SU-DHL-6 (cell line): ENCODE results near the gene IL20RB.
A peak's percentile ranks its signal among the peaks of the same experiment; 100 is the strongest.

Source experiments
- H2AFZ ChIP-seq: fragments of 200-600 bp; sonication (generic); 2 replicates; pipeline ENCODE4 v1.6.1; 2014; ENCODE audit warnings: low read depth, mild to moderate bottlenecking, moderate library complexity, mixed read lengths, antibody characterized with exemption, low read length; ENCODE audit not compliant: severe bottlenecking
- H3F3A ChIP-seq: fragments of 200-600 bp; shearing (Covaris generic); 2 replicates; pipeline ENCODE4 v1.6.0; 2016; ENCODE audit warnings: antibody characterized with exemption, mild to moderate bottlenecking; ENCODE audit not compliant: insufficient read depth
- H3K27ac ChIP-seq: fragments of 200-600 bp; sonication (generic); 2 replicates; pipeline ENCODE4 v1.5.1; 2016; ENCODE audit warnings: low read depth, mild to moderate bottlenecking, low read length, moderate library complexity, mixed read lengths
- H3K27me3 ChIP-seq: fragments of 200-600 bp; sonication (generic), shearing (Covaris generic); 2 replicates; pipeline ENCODE4 v1.6.0; 2014; ENCODE audit warnings: mild to moderate bottlenecking, low read length
- H3K36me3 ChIP-seq: fragments of 200-600 bp; sonication (generic); 2 replicates; pipeline ENCODE4 v1.6.1; 2014; ENCODE audit warnings: mild to moderate bottlenecking, low read length, mixed read lengths
- H3K4me2 ChIP-seq: fragments of 300-600, 200-600 bp; shearing (Covaris generic), sonication (generic); 2 replicates; pipeline ENCODE4 v1.6.0; 2014; ENCODE audit warnings: low read length, low read depth, mild to moderate bottlenecking; ENCODE audit not compliant: poor library complexity, severe bottlenecking
- H3K4me3 ChIP-seq: fragments of 200-600 bp; sonication (generic); 2 replicates; pipeline ENCODE4 v1.5.1; 2014; ENCODE audit warnings: antibody characterized with exemption, low read length, mild to moderate bottlenecking, mixed read lengths; ENCODE audit not compliant: insufficient read depth, poor library complexity, severe bottlenecking
- H3K79me2 ChIP-seq: fragments of 200-600 bp; sonication (generic); 2 replicates; pipeline ENCODE4 v1.6.1; 2014; ENCODE audit warnings: mild to moderate bottlenecking, low read length, moderate library complexity; ENCODE audit not compliant: insufficient read depth
- H3K9ac ChIP-seq: fragments of 200-600 bp; sonication (generic); 2 replicates; pipeline ENCODE4 v1.7.0; 2014; ENCODE audit warnings: mild to moderate bottlenecking, low read length
- H3K9me2 ChIP-seq: fragments of 200-600 bp; sonication (generic); replicated peaks from 2 replicates; pipeline ENCODE4 v1.6.1; 2014; ENCODE audit warnings: low read length; ENCODE audit not compliant: insufficient read depth
- H3K9me3 ChIP-seq: fragments of 200-600 bp; sonication (generic); 2 replicates; pipeline ENCODE4 v1.6.1; 2014; ENCODE audit warnings: low read length, mixed read lengths; ENCODE audit not compliant: insufficient read depth
- H4K20me1 ChIP-seq: fragments of 200-600 bp; sonication (generic); 2 replicates; pipeline ENCODE4 v1.6.1; 2014; ENCODE audit warnings: low read depth, mild to moderate bottlenecking, antibody characterized with exemption, low read length, moderate library complexity, mixed read lengths
- CTCF ChIP-seq: fragments of 200-600 bp; sonication (generic); IDR thresholded peaks from one replicate; pipeline ENCODE4 v1.5.1; 2017; ENCODE audit warnings: antibody characterized with exemption, mild to moderate bottlenecking, low read length, moderate library complexity; ENCODE audit not compliant: insufficient read depth, poor library complexity, severe bottlenecking
- EZH2phosphoT487 ChIP-seq: fragments of 200-600 bp; sonication (generic), shearing (Covaris generic); conservative IDR thresholded peaks from 2 replicates; pipeline ENCODE4 v1.6.1; 2018; ENCODE audit warnings: mild to moderate bottlenecking, antibody characterized with exemption, low read length, moderate library complexity, mixed read lengths

IL20RB gene, protein sequence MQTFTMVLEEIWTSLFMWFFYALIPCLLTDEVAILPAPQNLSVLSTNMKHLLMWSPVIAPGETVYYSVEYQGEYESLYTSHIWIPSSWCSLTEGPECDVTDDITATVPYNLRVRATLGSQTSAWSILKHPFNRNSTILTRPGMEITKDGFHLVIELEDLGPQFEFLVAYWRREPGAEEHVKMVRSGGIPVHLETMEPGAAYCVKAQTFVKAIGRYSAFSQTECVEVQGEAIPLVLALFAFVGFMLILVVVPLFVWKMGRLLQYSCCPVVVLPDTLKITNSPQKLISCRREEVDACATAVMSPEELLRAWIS

DNA sequence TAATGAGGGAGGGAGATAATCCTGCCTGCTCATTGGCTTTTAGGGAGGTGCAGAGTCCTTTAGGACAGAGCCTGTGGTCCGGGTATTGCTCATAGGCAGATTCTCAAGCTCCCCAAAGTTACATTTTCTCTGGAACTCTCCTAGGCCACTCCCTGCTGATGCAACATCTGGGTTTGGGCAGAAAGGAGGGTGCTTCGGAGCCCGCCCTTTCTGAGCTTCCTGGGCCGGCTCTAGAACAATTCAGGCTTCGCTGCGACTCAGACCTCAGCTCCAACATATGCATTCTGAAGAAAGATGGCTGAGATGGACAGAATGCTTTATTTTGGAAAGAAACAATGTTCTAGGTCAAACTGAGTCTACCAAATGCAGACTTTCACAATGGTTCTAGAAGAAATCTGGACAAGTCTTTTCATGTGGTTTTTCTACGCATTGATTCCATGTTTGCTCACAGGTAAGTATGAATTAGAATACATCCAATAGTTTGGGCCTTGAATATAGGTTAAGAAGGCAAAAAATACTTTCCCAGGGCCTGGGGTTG lies at the start of gene IL20RB:
Gene IL20RB, plus strand, starts transcription at position 233 of the 538 bp plus-strand sequence. Its CDS starts 131 bp downstream, at position 364.
- Histone ChIP-seq H3K4me3 (no peak within 1 kb of the TSS), H3K4me2 (no peak within 1 kb of the TSS), H2AFZ (no peak within 1 kb of the TSS), H3K79me2 (no peaks in the 10 kb centered on the region), H3K36me3 (no peaks in the 10 kb centered on the region), H3K9me3 (no peaks in the 10 kb centered on the region), H3K27ac (no peak within 1 kb of the TSS), H4K20me1 (no peaks in the 10 kb centered on the region), H3F3A (no peaks in the 10 kb centered on the region), H3K9ac (no peak within 1 kb of the TSS), H3K27me3 (no peaks in the 10 kb centered on the region), H3K9me2 (no peaks in the 10 kb centered on the region)
- TF ChIP-seq CTCF (no peak), EZH2phosphoT487 (no peak)

DNA sequence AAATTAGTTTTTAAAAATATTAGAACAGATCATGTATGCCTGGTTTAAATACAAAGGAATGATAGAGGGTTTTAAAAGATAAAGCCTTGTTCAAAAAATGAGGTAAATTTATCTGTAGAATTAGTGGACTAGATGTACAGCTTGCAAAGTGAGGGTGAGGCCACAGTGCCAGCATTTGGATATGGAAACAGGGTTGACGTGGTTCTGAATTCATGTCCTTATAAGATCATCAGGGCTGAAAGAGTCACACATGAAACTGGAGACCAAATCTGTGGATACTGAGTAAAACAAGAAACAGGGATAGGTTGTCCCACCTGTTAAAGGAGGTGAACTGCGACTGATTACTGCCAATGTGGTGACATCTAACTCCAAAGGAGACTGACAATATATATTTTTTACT lies 49.5 kb upstream of the IL20RB start:
- Histone ChIP-seq H3K27me3 (no peaks in the 10 kb centered on the region), H3F3A (peaks cover 32% of the 10 kb centered on the region; the same call in 1 of the 2 replicates), H3K27ac (peak overlapping the region; percentile 49; the same call in 1 of the 2 replicates), H3K9ac (no peak overlapping the region), H3K9me2 (no peaks in the 10 kb centered on the region), H2AFZ (no peak overlapping the region), H3K79me2 (peaks cover 100% of the 10 kb centered on the region), H3K9me3 (peaks cover 9% of the 10 kb centered on the region; the same call in 1 of the 2 replicates), H3K4me3 (no peak overlapping the region), H3K36me3 (no peaks in the 10 kb centered on the region), H3K4me2 (peak overlapping the region; percentile 40), H4K20me1 (0 out of 2 replicates have a peak, but pooled peaks cover 5% of the 10 kb centered on the region)
- TF ChIP-seq EZH2phosphoT487: no peak
- no peak for TF ChIP-seq CTCF

GRCh38 chr3:136909187-136909586 lies 48.6 kb upstream of the IL20RB start:
- H3K9me3 ChIP-seq: peaks cover 3% of the 10 kb centered on the region; the same call in 1 of the 2 replicates
- no peak overlapping the region for H3K4me3 ChIP-seq
- peak overlapping the region; percentile 40 for H3K4me2 ChIP-seq
- TF ChIP-seq EZH2phosphoT487: no peak
- no peak for TF ChIP-seq CTCF
- no peak overlapping the region; the same call in 1 of the 2 replicates for H3K9ac ChIP-seq
- H4K20me1 ChIP-seq: 0 out of 2 replicates have a peak, but pooled peaks cover 5% of the 10 kb centered on the region
- peaks cover 100% of the 10 kb centered on the region for H3K79me2 ChIP-seq
- no peaks in the 10 kb centered on the region for H3K9me2 ChIP-seq
- peaks cover 32% of the 10 kb centered on the region; the same call in 1 of the 2 replicates for H3F3A ChIP-seq
- H3K36me3 ChIP-seq: no peaks in the 10 kb centered on the region
- no peaks in the 10 kb centered on the region for H3K27me3 ChIP-seq
- H2AFZ ChIP-seq: no peak overlapping the region
- peak overlapping the region; percentile 49 for H3K27ac ChIP-seq
